ENCODE results near the gene CNTN2.

CNTN2 gene

DNA sequence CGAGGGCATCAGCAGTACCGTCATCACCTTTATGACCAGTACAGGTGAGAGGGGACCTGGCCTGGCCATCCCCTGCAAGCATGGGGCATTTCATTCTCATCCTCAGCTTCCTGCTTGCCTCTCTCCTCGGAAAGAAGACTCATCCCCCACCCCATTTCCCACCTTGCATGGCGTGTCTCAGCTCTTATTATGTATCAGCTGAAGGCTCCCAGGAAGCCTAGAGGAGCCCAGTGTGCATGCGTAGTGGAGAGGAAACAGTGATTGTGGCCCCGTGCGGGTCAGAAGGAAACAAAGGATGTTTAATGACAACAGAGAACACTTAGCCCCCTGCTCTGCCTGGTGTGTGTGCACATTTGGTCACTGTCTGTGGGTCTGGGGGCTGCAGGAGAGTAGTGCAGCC, 40.3 kb upstream of the CNTN2 start:
- H3K27me3 ChIP-seq: no peaks in the 10 kb centered on the region
- TF ChIP-seq, protein P1, sequence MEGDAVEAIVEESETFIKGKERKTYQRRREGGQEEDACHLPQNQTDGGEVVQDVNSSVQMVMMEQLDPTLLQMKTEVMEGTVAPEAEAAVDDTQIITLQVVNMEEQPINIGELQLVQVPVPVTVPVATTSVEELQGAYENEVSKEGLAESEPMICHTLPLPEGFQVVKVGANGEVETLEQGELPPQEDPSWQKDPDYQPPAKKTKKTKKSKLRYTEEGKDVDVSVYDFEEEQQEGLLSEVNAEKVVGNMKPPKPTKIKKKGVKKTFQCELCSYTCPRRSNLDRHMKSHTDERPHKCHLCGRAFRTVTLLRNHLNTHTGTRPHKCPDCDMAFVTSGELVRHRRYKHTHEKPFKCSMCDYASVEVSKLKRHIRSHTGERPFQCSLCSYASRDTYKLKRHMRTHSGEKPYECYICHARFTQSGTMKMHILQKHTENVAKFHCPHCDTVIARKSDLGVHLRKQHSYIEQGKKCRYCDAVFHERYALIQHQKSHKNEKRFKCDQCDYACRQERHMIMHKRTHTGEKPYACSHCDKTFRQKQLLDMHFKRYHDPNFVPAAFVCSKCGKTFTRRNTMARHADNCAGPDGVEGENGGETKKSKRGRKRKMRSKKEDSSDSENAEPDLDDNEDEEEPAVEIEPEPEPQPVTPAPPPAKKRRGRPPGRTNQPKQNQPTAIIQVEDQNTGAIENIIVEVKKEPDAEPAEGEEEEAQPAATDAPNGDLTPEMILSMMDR (IDR thresholded peaks at IDR 0.05; ENCODE audit: low read depth, low read length): no peak
- peaks cover 9% of the 10 kb centered on the region for H3K4me1 ChIP-seq
- no peaks in the 10 kb centered on the region for H3K9me3 ChIP-seq
- no peaks in the 10 kb centered on the region for H3K36me3 ChIP-seq
- no peak overlapping the region for H3K4me3 ChIP-seq (ENCODE audit: low read depth, low read length)
- no peak for DNase-seq

DNA sequence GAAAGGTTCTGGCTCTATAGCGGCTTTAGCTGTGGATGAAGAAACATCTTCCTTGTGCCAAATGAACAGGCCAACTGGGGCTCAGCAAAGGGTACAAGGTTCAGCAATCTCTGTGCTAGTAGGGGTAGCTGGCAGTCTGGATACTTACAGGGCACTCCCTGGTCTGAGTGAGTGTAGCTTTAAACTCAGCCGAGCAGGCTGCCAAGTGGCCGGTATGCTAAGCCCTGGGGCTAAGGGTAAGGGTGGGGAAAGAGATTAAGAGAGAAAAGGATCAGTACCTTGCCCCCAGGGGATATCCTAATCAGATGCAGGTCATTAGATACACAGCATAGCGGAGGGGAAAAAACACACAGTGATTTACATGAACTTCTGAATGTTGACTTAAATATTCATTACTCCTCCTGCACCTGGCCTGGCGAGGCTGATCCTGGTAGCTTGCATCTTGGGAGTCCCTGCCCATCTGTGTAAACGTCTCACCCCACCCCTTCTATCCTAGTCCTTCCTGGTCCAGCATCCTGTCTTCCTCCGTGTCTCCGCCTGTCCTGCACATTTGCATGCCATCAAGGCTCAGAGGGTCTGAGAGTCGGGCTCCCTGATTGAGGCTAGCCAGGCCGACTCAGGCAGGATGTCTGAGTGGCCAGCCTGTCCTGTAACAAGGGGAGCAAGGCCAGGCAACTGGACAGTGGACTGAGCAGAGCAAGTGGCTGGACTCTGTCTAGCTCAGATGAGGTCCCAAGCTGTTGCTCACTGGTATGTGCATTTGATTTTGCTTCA, 39.5 kb upstream of the CNTN2 start:
- no peaks in the 10 kb centered on the region for H3K27me3 ChIP-seq
- no peaks in the 10 kb centered on the region for H3K9me3 ChIP-seq
- no peak overlapping the region for H3K4me3 ChIP-seq (ENCODE audit: low read depth, low read length)
- no peaks in the 10 kb centered on the region for H3K36me3 ChIP-seq
- H3K4me1 ChIP-seq: peaks cover 9% of the 10 kb centered on the region
- peak; percentile 41 for DNase-seq
- TF ChIP-seq, protein P1 (IDR thresholded peaks at IDR 0.05; ENCODE audit: low read depth, low read length): no peak

DNA sequence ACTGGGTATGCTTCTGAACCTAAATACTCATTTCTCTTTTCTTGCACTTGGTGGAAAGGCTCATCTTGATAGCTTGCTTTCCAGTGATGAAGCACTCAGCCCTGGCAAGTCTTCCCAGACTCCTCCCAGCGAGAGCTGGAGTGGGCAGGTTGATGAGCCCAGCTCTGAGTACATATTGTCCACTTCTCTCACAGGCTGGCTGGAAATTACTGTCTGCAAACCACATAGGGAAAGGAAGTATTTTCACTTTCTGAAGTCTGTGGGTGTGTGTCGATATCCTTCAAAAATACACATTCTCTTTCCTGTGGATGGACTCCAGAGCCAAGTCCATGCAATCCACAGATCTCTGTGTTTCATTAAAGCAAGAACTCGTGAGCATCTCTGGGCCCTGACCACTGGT, 38.7 kb upstream of the CNTN2 start:
- no peaks in the 10 kb centered on the region for H3K27me3 ChIP-seq
- no peaks in the 10 kb centered on the region for H3K36me3 ChIP-seq
- TF ChIP-seq, protein P1 (IDR thresholded peaks at IDR 0.05; ENCODE audit: low read depth, low read length): no peak
- no peak overlapping the region for H3K4me3 ChIP-seq (ENCODE audit: low read depth, low read length)
- H3K9me3 ChIP-seq: no peaks in the 10 kb centered on the region
- no peak for DNase-seq
- H3K4me1 ChIP-seq: peaks cover 9% of the 10 kb centered on the region

DNA sequence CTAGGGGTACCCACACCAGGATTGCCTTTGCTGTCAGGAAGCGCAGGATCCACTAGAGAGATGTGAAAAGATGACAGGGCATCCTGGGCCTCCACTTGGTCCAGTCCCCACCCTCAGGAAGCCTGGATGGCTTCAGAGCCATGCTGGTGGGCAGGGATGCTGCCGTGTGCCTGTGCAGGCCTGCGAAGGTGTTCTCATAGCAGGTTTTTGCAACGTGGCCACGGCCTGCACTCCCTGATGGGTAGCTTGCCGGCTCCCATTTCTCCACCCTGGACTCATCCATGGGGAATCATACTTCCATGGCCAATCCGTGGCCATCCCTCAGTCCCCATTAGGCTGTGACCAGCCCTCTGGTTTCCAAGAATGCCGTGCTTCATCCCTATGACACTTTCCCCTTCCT, 34.1 kb upstream of the CNTN2 start:
- H3K27me3 ChIP-seq: no peaks in the 10 kb centered on the region
- no peaks in the 10 kb centered on the region for H3K9me3 ChIP-seq
- H3K4me1 ChIP-seq: peaks cover 6% of the 10 kb centered on the region
- H3K36me3 ChIP-seq: no peaks in the 10 kb centered on the region
- no peak overlapping the region for H3K4me3 ChIP-seq (ENCODE audit: low read depth, low read length)
- TF ChIP-seq, protein P1 (IDR thresholded peaks at IDR 0.05; ENCODE audit: low read depth, low read length): no peak
- no peak for DNase-seq

DNA sequence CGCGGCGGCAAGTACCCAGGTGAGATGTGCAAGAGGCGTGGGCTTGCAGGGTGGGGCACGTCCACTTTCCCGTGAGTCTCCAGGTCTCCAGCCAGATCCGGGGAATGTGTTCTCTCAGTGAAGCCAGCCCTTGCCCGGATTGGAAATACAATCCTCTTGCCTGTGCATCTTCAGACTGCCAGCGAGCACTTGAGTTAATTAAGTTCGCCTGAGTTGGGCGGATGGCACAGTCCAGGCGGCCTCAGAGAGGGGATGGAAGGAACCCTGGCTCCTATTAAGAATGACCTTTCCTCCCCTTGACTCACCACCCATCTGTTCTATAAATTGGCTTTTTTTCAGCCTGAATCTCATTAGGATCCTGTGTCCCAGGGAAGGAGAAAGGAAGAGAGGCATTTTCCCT, 33.3 kb upstream of the CNTN2 start:
- no peaks in the 10 kb centered on the region for H3K27me3 ChIP-seq
- TF ChIP-seq, protein P1 (IDR thresholded peaks at IDR 0.05; ENCODE audit: low read depth, low read length): no peak
- no peak for DNase-seq
- H3K4me1 ChIP-seq: peaks cover 8% of the 10 kb centered on the region
- no peaks in the 10 kb centered on the region for H3K36me3 ChIP-seq
- H3K4me3 ChIP-seq (ENCODE audit: low read depth, low read length): no peak overlapping the region
- no peaks in the 10 kb centered on the region for H3K9me3 ChIP-seq

DNA sequence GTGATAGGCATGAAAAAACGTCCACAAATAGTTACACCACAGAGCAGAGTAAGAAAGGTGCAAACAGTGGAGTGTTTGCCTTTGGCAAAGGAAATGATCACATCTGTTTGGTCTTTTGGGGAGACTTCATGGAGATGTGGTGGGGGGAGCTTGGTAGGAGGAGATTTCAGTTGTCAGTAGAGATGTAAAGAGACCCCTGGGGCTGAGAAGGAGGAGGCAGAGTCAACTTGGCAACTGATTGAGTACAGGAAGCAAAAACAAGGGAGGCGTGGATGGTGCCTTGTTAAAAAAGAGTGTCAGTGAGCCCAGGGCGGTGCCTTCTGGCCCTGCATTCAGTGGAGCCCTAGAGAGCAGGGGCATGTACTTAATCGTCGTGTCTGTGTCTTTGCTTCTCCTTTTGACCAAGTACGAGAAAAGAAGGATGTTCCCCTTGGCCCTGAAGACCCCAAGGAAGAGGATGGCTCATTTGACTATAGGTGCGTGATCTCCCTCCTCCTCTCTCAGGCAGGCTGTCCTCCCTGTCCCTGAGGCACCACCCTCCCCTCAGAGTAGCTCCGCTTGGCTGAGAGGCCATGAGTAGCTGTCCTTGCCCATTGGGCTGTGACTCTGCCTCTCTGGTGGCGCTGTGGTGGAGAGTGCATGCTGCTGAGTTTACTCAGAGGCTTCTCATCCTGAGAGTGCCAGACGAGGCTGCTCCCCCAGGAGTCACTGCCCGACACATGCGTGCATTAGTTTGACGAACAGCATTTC, 30.4 kb upstream of the CNTN2 start:
- DNase-seq: no peak
- Histone ChIP-seq H3K9me3 (no peaks in the 10 kb centered on the region), H3K36me3 (no peaks in the 10 kb centered on the region), H3K4me3 (ENCODE audit: low read depth, low read length) (no peak overlapping the region), H3K4me1 (peaks cover 8% of the 10 kb centered on the region), H3K27me3 (no peaks in the 10 kb centered on the region)
- TF ChIP-seq, protein P1 (IDR thresholded peaks at IDR 0.05; ENCODE audit: low read depth, low read length): no peak
